ENCODE data around the gene COPS6.
"Not testable (repeated sequence)": the region's sequence is repeated elsewhere in the genome, so short reads cannot be mapped to it uniquely, and the experiment has no call there.

The COPS6 gene

DNA sequence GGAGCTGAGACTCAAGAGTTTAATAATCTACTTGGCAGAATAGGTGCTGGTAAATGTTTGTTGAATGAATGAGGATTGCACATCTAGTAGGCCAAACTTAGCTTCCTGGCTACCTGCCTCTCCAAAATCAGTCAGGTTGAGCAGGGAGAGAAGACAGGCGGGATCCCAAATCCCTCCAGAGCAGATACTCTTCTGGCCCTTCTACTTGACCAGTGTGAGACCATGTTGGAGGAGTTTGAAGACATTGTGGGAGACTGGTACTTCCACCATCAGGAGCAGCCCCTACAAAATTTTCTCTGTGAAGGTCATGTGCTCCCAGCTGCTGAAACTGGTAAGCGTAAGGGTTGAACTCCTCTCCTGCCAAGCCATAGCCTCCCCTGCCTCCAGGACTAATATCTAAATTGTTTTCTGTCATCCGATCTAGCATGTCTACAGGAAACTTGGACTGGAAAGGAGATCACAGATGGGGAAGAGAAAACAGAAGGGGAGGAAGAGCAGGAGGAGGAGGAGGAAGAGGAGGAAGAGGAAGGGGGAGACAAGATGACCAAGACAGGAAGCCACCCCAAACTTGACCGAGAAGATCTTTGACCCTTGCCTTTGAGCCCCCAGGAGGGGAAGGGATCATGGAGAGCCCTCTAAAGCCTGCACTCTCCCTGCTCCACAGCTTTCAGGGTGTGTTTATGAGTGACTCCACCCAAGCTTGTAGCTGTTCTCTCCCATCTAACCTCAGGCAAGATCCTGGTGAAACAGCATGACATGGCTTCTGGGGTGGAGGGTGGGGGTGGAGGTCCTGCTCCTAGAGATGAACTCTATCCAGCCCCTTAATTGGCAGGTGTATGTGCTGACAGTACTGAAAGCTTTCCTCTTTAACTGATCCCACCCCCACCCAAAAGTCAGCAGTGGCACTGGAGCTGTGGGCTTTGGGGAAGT lies 35.8 kb downstream of the COPS6 start:
- no peaks in the 10 kb centered on the region for H3K27me3 Mint-ChIP-seq (ENCODE audit: low read depth)
- peak overlapping the region; percentile 19 for H3K27ac Mint-ChIP-seq
- H3K36me3 Mint-ChIP-seq (ENCODE audit: low read depth), result peaks cover 10% of the 10 kb centered on the region
- peaks cover 27% of the 10 kb centered on the region for H3K4me1 Mint-ChIP-seq (ENCODE audit: low read depth)
- H3K9me3 Mint-ChIP-seq, result no peaks in the 10 kb centered on the region
- peak overlapping the region; percentile 9 for H3K4me3 Mint-ChIP-seq

DNA sequence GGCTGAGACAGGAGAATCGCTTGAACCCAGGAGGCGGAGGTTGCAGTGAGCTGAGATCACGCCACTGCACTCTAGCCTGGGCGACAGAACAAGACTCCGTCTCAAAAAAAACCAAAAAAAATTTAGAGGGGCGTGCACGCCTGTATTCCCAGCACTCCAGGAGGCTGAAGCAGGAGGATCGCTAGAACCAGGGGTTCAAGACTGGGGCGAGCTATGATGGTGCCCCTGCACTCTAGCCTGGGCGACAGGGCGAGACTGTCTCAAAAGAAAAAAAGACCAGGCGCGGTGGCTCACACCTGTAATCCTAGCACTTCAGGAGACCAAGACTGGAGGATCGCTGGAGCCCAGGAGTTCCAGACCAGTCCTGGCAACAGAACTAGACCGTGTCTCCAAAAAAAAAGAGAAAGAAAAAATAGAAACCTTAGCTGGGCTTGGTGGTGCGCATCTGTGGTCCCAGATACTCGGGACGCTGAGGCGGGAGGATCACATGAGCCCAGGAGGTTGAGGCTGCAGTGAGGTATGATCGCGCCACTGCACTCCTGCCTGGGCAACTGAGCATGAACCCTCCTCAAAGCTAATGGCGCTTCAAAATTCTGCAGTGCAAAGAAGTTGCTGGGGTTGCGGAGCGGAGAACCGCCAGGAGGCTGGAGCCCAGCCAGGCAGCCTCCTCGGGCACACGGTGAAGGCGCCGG lies 37.6 kb downstream of the COPS6 start:
- Mint-ChIP-seq H3K4me3 (peak overlapping the region; percentile 100), H3K27me3 (ENCODE audit: low read depth) (no peaks in the 10 kb centered on the region), H3K4me1 (ENCODE audit: low read depth) (peaks cover 25% of the 10 kb centered on the region), H3K36me3 (ENCODE audit: low read depth) (peaks cover 10% of the 10 kb centered on the region), H3K27ac (peak overlapping the region; percentile 100), H3K9me3 (no peaks in the 10 kb centered on the region)

DNA sequence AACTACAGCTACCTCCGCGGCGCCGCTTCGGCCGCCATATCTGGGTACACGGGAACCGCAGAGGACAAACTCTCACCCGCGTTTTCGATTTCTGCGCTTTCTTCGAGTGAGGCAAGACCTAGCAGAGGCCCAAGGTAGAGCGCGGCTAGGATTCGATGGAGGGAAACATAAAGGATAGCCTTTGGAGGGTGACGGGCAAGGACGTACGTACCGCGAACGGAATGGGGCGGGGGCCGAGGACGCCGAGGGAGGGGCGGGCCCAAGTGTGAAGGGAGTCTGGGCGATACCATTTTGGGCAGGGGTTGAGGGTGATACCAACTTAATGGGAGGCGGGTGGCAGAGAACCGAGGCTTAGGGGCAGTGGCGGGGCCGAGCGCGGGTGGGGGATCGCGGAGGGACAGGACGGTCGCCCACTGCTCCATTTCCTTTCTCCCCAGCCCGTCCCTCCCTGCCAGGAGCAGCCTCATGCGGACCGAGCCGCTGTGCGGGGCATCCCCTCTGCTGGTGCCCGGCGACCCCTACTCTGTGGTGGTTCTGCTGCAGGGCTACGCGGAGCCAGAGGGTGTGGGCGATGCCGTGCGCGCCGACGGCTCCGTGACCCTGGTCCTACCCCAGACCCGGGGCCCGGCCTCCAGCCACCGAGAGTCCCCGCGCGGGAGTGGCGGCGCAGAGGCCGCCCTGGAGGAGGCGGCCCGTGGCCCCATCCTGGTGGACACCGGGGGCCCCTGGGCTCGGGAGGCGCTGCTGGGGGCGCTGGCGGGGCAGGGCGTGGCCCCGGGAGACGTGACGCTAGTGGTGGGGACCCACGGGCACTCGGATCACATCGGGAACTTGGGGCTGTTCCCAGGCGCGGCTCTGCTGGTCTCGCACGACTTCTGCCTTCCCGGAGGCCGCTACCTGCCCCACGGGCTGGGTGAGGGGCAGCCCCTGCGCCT lies 38.4 kb downstream of the COPS6 start, which contains the start of gene MBLAC1:
Gene MBLAC1, plus strand, starts transcription at position 37 of the 935 bp plus-strand sequence. Its CDS starts 429 bp downstream, at position 466.
- Mint-ChIP-seq H3K4me3 (peak within 1 kb of the TSS; percentile 100), H3K4me1 (ENCODE audit: low read depth) (peaks cover 27% of the 10 kb centered on the region), H3K36me3 (ENCODE audit: low read depth) (peaks cover 10% of the 10 kb centered on the region), H3K9me3 (no peaks in the 10 kb centered on the region), H3K27me3 (ENCODE audit: low read depth) (no peaks in the 10 kb centered on the region), H3K27ac (peak within 1 kb of the TSS; percentile 100)

DNA sequence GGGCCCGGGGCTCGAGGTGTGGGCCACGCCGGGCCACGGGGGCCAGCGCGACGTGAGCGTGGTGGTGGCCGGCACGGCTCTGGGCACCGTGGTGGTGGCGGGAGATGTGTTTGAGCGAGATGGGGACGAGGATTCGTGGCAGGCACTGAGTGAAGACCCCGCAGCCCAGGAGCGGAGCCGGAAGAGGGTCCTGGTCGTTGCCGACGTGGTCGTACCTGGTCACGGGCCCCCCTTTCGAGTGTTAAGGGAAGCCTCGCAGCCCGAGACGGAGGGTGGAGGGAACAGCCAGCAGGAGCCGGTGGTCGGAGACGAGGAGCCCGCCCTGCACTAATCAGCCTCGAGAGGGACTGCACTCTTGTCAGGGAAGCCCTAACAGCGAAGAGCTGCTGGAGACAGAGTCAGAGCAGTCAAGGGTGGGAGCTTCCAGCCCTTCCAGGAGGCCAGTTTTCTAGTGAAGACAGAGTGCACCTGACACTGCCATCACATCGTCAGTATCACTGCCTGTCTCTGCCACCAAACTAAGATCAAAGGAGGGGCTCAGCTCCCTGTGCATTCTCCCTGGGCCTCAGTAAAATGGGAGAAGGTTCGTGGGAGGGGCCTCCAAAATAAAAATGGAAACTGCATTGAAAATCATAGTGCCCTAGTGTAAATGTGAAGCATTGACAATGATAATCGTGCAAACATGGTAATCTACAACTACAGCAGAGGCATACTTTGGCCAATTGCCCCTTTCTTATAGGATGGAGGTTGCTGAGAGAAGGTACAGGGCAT lies 39.3 kb downstream of the COPS6 start:
- H3K4me3 Mint-ChIP-seq, result peak overlapping the region; percentile 100
- peaks cover 6% of the 10 kb centered on the region for H3K36me3 Mint-ChIP-seq (ENCODE audit: low read depth)
- no peaks in the 10 kb centered on the region for H3K9me3 Mint-ChIP-seq
- H3K27me3 Mint-ChIP-seq (ENCODE audit: low read depth), result no peaks in the 10 kb centered on the region
- peak overlapping the region; percentile 63 for H3K27ac Mint-ChIP-seq
- peaks cover 31% of the 10 kb centered on the region for H3K4me1 Mint-ChIP-seq (ENCODE audit: low read depth)

GRCh38 chr7:100128637-100128963 lies 39.8 kb downstream of the COPS6 start:
- Mint-ChIP-seq H3K4me1 (ENCODE audit: low read depth) (peaks cover 31% of the 10 kb centered on the region), H3K36me3 (ENCODE audit: low read depth) (peaks cover 5% of the 10 kb centered on the region), H3K27me3 (ENCODE audit: low read depth) (no peaks in the 10 kb centered on the region), H3K27ac (peak overlapping the region; percentile 63), H3K4me3 (peak overlapping the region; percentile 100), H3K9me3 (no peaks in the 10 kb centered on the region)

GRCh38 chr7:100130220-100130607 lies 41.4 kb downstream of the COPS6 start:
- H3K27me3 Mint-ChIP-seq (ENCODE audit: low read depth); H3K4me3 Mint-ChIP-seq; H3K27ac Mint-ChIP-seq; H3K9me3 Mint-ChIP-seq; H3K36me3 Mint-ChIP-seq (ENCODE audit: low read depth): not testable (repeated sequence)
- peaks cover 21% of the 10 kb centered on the region for H3K4me1 Mint-ChIP-seq (ENCODE audit: low read depth)

GRCh38 chr7:100130608-100131453 lies 42.1 kb downstream of the COPS6 start:
- no peaks in the 10 kb centered on the region for H3K36me3 Mint-ChIP-seq (ENCODE audit: low read depth)
- H3K9me3 Mint-ChIP-seq, result no peaks in the 10 kb centered on the region
- H3K4me3 Mint-ChIP-seq, result peak overlapping the region; percentile 56
- no peaks in the 10 kb centered on the region for H3K27me3 Mint-ChIP-seq (ENCODE audit: low read depth)
- peaks cover 18% of the 10 kb centered on the region for H3K4me1 Mint-ChIP-seq (ENCODE audit: low read depth)
- peak overlapping the region; percentile 52 for H3K27ac Mint-ChIP-seq

DNA sequence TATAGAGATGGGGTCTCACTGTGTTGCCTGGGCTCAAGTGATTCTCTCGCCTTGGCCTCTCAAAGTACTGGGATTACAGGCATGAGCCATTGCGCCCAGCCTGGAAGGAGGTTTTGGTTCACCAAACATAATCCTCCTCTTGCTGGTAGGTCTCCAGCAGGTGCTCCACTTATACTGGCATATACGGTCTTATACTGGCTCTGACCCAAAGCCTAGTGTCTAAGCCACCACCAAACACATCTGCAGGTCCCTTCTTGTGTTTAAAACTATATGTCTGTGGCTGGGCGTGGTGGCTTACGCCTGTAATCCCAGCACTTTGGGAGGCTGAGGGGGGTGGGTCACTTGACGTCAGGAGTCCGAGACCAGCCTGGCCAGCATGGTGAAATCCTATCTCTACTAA lies 43.4 kb downstream of the COPS6 start:
- Mint-ChIP-seq H3K4me1 (ENCODE audit: low read depth) (peaks cover 18% of the 10 kb centered on the region), H3K4me3 (peak overlapping the region; percentile 6), H3K27me3 (ENCODE audit: low read depth) (no peaks in the 10 kb centered on the region), H3K9me3 (no peaks in the 10 kb centered on the region), H3K36me3 (ENCODE audit: low read depth) (no peaks in the 10 kb centered on the region), H3K27ac (no peak overlapping the region)

GRCh38 chr7:100132697-100133151 lies 44.0 kb downstream of the COPS6 start:
- Mint-ChIP-seq H3K9me3 (no peaks in the 10 kb centered on the region), H3K4me1 (ENCODE audit: low read depth) (peaks cover 21% of the 10 kb centered on the region), H3K36me3 (ENCODE audit: low read depth) (no peaks in the 10 kb centered on the region), H3K4me3 (peak overlapping the region; percentile 6), H3K27ac (no peak overlapping the region), H3K27me3 (ENCODE audit: low read depth) (no peaks in the 10 kb centered on the region)

- Mint-ChIP-seq H3K27ac (peak overlapping the region; percentile 57), H3K27me3 (ENCODE audit: low read depth) (no peaks in the 10 kb centered on the region), H3K36me3 (ENCODE audit: low read depth) (no peaks in the 10 kb centered on the region), H3K4me1 (ENCODE audit: low read depth) (peaks cover 15% of the 10 kb centered on the region), H3K9me3 (no peaks in the 10 kb centered on the region), H3K4me3 (no peak overlapping the region)
Measured at GRCh38 chr7:100137851-100138760, 49.3 kb downstream of the COPS6 start.

- Mint-ChIP-seq H3K27me3 (ENCODE audit: low read depth) (no peaks in the 10 kb centered on the region), H3K4me3 (no peak overlapping the region), H3K27ac (no peak overlapping the region)
Measured at GRCh38 chr7:100141555-100141949, 52.8 kb downstream of the COPS6 start.

More at GRCh38 chr7:100141555-100141949, 52.8 kb downstream of the COPS6 start:
- Mint-ChIP-seq H3K4me1 (ENCODE audit: low read depth) (peaks cover 15% of the 10 kb centered on the region), H3K36me3 (ENCODE audit: low read depth) (no peaks in the 10 kb centered on the region), H3K9me3 (no peaks in the 10 kb centered on the region)
